Lower lobe of right lung (tissue), 2 donors: Measurements from ENCODE around the gene UTRN. TPM values are rescaled to one million over a fixed set of nuclear protein-coding genes. Genes with fewer than 3 reads are reported as not detected.

Experiments
- ATAC-seq, 2 donors: fragments of 200-7000 bp; cut with Tn5 transposase; one replicate each; pipeline ENCODE4 v1.9.1; 2020 to 2022; ENCODE audit warnings: mild to moderate bottlenecking in 2 of 2, moderate library complexity in 2 of 2
- DNase-seq: peaks from one replicate; pipeline ENCODE4 v3.0.0-alpha.2; 2020
- H3K27ac ChIP-seq: fragments of 200-600 bp; one replicate; pipeline ENCODE4 v1.8.0; 2022
- H3K27me3 ChIP-seq: fragments of 200-600 bp; one replicate; pipeline ENCODE4 v1.8.0; 2022; ENCODE audit warnings: low read depth
- H3K36me3 ChIP-seq: fragments of 200-600 bp; one replicate; pipeline ENCODE4 v1.8.0; 2022; ENCODE audit warnings: mild to moderate bottlenecking
- H3K4me1 ChIP-seq: fragments of 200-600 bp; one replicate; pipeline ENCODE4 v1.8.0; 2022
- H3K4me3 ChIP-seq: fragments of 200-600 bp; one replicate; pipeline ENCODE4 v1.8.0; 2022; ENCODE audit warnings: mild to moderate bottlenecking
- H3K9me3 ChIP-seq: fragments of 200-600 bp; one replicate; pipeline ENCODE4 v1.8.0; 2022
- intact Hi-C: fragments of 100-400 bp; cut with DNase I; formaldehyde crosslinking; loops from one replicate; pipeline ENCODE4 v1.11.0; 2022
- total RNA-seq: library from RNA; stranded (reverse); fragmentation: NEBNext Ultra II Directional; extraction: Animal tissue kit (Norgen Biotek cat#: 25700); gene quantifications from one replicate; pipeline ENCODE4 v1.2.1, GENCODE V29; 2021
- TF ChIP-seq, protein P1 (sequence below): fragments of 200-600 bp; IDR thresholded peaks from one replicate; pipeline ENCODE4 v1.8.0; 2022; ENCODE audit warnings: antibody characterized with exemption, mild to moderate bottlenecking
- donor health status: DM: no; HTN: yes; CAD: no; lungs with severe emphysema.

Gene UTRN
- total RNA-seq, 1 donor from 2014 or later: 275 TPM

DNA sequence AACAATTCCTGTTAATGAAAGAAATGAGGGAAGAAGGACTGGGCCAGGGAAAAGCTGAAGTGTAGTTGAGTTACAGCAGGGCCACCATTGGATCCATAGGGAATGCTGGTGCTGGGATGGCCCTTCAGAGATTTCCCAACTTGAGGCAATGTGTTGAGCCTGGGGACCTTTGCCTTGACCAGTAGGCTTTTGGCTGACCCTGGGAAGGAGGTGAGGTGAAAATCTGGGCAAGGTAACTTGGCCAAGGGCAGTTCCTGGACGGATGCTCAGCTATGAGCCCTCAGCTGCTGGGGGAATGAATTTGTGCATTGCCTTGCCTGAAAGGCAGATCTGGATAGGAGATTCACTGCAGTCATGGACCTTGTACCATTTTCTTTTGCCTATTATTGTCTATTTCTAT is 20.4 kb downstream of the UTRN start:
- intact Hi-C loops: no loop called here
- TF ChIP-seq, protein P1, sequence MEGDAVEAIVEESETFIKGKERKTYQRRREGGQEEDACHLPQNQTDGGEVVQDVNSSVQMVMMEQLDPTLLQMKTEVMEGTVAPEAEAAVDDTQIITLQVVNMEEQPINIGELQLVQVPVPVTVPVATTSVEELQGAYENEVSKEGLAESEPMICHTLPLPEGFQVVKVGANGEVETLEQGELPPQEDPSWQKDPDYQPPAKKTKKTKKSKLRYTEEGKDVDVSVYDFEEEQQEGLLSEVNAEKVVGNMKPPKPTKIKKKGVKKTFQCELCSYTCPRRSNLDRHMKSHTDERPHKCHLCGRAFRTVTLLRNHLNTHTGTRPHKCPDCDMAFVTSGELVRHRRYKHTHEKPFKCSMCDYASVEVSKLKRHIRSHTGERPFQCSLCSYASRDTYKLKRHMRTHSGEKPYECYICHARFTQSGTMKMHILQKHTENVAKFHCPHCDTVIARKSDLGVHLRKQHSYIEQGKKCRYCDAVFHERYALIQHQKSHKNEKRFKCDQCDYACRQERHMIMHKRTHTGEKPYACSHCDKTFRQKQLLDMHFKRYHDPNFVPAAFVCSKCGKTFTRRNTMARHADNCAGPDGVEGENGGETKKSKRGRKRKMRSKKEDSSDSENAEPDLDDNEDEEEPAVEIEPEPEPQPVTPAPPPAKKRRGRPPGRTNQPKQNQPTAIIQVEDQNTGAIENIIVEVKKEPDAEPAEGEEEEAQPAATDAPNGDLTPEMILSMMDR: no peak
- H3K27me3 ChIP-seq: no peaks in the 10 kb centered on the region
- H3K36me3 ChIP-seq: peaks cover 21% of the 10 kb centered on the region
- H3K27ac ChIP-seq: no peak overlapping the region
- H3K9me3 ChIP-seq: no peaks in the 10 kb centered on the region
- no peak overlapping the region for H3K4me3 ChIP-seq
- no peak for ATAC-seq
- no peak for DNase-seq
- peaks cover 30% of the 10 kb centered on the region for H3K4me1 ChIP-seq

GRCh38 chr6:144305985-144306384 is 20.9 kb downstream of the UTRN start:
- peaks cover 21% of the 10 kb centered on the region for H3K36me3 ChIP-seq
- peaks cover 30% of the 10 kb centered on the region for H3K4me1 ChIP-seq
- intact Hi-C loops: no loop called here
- H3K27ac ChIP-seq: no peak overlapping the region
- H3K4me3 ChIP-seq: no peak overlapping the region
- ATAC-seq (peak in 1 of 2 donors; percentile 26), DNase-seq (no peak)
- no peaks in the 10 kb centered on the region for H3K27me3 ChIP-seq
- TF ChIP-seq, protein P1: no peak
- no peaks in the 10 kb centered on the region for H3K9me3 ChIP-seq

GRCh38 chr6:144307880-144308279 is 22.7 kb downstream of the UTRN start:
- TF ChIP-seq, protein P1: no peak
- H3K27me3 ChIP-seq: no peaks in the 10 kb centered on the region
- ATAC-seq (no peak), DNase-seq (no peak)
- H3K4me1 ChIP-seq: peaks cover 33% of the 10 kb centered on the region
- H3K4me3 ChIP-seq: no peak overlapping the region
- no peaks in the 10 kb centered on the region for H3K9me3 ChIP-seq
- H3K27ac ChIP-seq: no peak overlapping the region
- intact Hi-C loops: no loop called here
- H3K36me3 ChIP-seq: peaks cover 21% of the 10 kb centered on the region

GRCh38 chr6:144310765-144311164 is 25.6 kb downstream of the UTRN start:
- intact Hi-C loops: no loop called here

GRCh38 chr6:144311361-144311760 is 26.2 kb downstream of the UTRN start:
- Histone ChIP-seq H3K9me3 (no peaks in the 10 kb centered on the region), H3K27me3 (no peaks in the 10 kb centered on the region), H3K4me1 (peaks cover 45% of the 10 kb centered on the region), H3K27ac (no peak overlapping the region), H3K36me3 (peaks cover 21% of the 10 kb centered on the region), H3K4me3 (no peak overlapping the region)
- DNase-seq (no peak), ATAC-seq (no peak)
- intact Hi-C loops: no loop called here
- TF ChIP-seq, protein P1: no peak

More at GRCh38 chr6:144310765-144311164, 25.6 kb downstream of the UTRN start:
- DNase-seq (no peak), ATAC-seq (no peak)
- H3K9me3 ChIP-seq: no peaks in the 10 kb centered on the region
- H3K4me3 ChIP-seq: no peak overlapping the region
- H3K36me3 ChIP-seq: peaks cover 21% of the 10 kb centered on the region
- H3K27me3 ChIP-seq: no peaks in the 10 kb centered on the region
- no peak overlapping the region for H3K27ac ChIP-seq
- TF ChIP-seq, protein P1: no peak
- H3K4me1 ChIP-seq: peaks cover 45% of the 10 kb centered on the region
